Smooth muscle cell (in vitro differentiated cells): Measurements from ENCODE around the gene LPIN1. TPM values are rescaled to one million over a fixed set of nuclear protein-coding genes. Genes with fewer than 3 reads are reported as not detected.
"Not testable (repeated sequence)": the region's sequence is repeated elsewhere in the genome, so short reads cannot be mapped to it uniquely, and the experiment has no call there.

Experiments
- DNase-seq: peaks from one replicate; lab custom pipeline; 2025; ENCODE audit not compliant: unreplicated experiment; lab: John Stamatoyannopoulos, UW
- H2AFZ ChIP-seq: fragments of 200-600 bp; sonication (generic); 2 replicates; pipeline ENCODE4 v1.6.0; 2016; ENCODE audit warnings: antibody characterized with exemption, low read depth, mild to moderate bottlenecking
- H3F3A ChIP-seq: fragments of 200-600 bp; sonication (generic); 2 replicates; pipeline ENCODE4 v1.6.0; 2017; ENCODE audit warnings: antibody characterized with exemption, low read depth
- H3K27ac ChIP-seq: fragments of 200-600 bp; sonication (generic); 2 replicates; pipeline ENCODE4 v1.5.1; 2016; ENCODE audit warnings: low read depth, mild to moderate bottlenecking
- H3K27me3 ChIP-seq: fragments of 200-600 bp; sonication (generic); 2 replicates; pipeline ENCODE4 v1.6.1; 2016; ENCODE audit warnings: low read depth, mild to moderate bottlenecking
- H3K36me3 ChIP-seq: fragments of 200-600 bp; sonication (generic); 2 replicates; pipeline ENCODE4 v1.5.1; 2016; ENCODE audit warnings: low read depth
- H3K4me1 ChIP-seq: fragments of 200-600 bp; sonication (generic); 2 replicates; pipeline ENCODE4 v1.5.1; 2016; ENCODE audit warnings: low read depth
- H3K4me2 ChIP-seq: fragments of 200-600 bp; sonication (generic); 2 replicates; pipeline ENCODE4 v1.6.0; 2016; ENCODE audit warnings: mild to moderate bottlenecking
- H3K4me3 ChIP-seq: fragments of 200-600 bp; sonication (generic); 2 replicates; pipeline ENCODE4 v1.5.1; 2016; ENCODE audit warnings: mild to moderate bottlenecking
- H3K79me2 ChIP-seq: fragments of 200-600 bp; sonication (generic); 2 replicates; pipeline ENCODE4 v1.6.0; 2016; ENCODE audit warnings: low read depth, mild to moderate bottlenecking
- H3K9ac ChIP-seq: fragments of 200-600 bp; sonication (generic); 2 replicates; pipeline ENCODE4 v1.6.0; 2016; ENCODE audit warnings: low read depth
- H3K9me3 ChIP-seq: fragments of 200-600 bp; sonication (generic); replicated peaks from 2 replicates; pipeline ENCODE4 v1.5.1; 2016; ENCODE audit warnings: low read depth
- H4K20me1 ChIP-seq: fragments of 200-600 bp; sonication (generic); 2 replicates; pipeline ENCODE4 v1.6.0; 2016; ENCODE audit warnings: low read depth
- CTCF ChIP-seq: fragments of 200-600 bp; sonication (generic); IDR thresholded peaks from 2 replicates; pipeline ENCODE4 v1.5.1; 2017; ENCODE audit warnings: borderline replicate concordance, mild to moderate bottlenecking, antibody characterized with exemption; ENCODE audit not compliant: insufficient read depth, poor library complexity, severe bottlenecking
- WGBS: methylation state at CpG from one replicate; pipeline ENCODE4 v1.1.7; 2016; ENCODE audit warnings: low lambda C conversion rate; 5-methylcytosine and 5-hydroxymethylcytosine counted together
- polyA plus RNA-seq: library from polyadenylated mRNA; unstranded; fragments of >200 nt; fragmentation: Nextera tagmentation; extraction: Ambion mirVana; gene quantifications from 2 replicates; pipeline ENCODE4 v1.2.1, GENCODE V29; 2016
- total RNA-seq: library from RNA; depleted of rRNA; stranded (reverse); fragments of >200 nt; gene quantifications from 2 replicates; pipeline ENCODE4 v1.2.3, GENCODE V29; 2014

Gene LPIN1
- total and polyA plus RNA-seq, 2 experiments from 2014 or later = 13.8 to 17.9 TPM

GRCh38 chr2:11819235-11819729 lies 72.8 kb downstream of the LPIN1 start:
- Histone ChIP-seq H3K9me3 (no peaks in the 10 kb centered on the region), H2AFZ (no peak overlapping the region), H3K4me3 (no peak overlapping the region), H3K9ac (peak overlapping the region; percentile 8), H4K20me1 (no peaks in the 10 kb centered on the region), H3K4me2 (peak overlapping the region; percentile 16), H3K27me3 (no peaks in the 10 kb centered on the region), H3K79me2 (no peaks in the 10 kb centered on the region), H3K4me1 (peaks cover 4% of the 10 kb centered on the region), H3F3A (peaks cover 20% of the 10 kb centered on the region), H3K27ac (peak overlapping the region; percentile 34), H3K36me3 (no peaks in the 10 kb centered on the region)
- WGBS = 15% methylated on average over 5 of the region's 5 CpGs
- no peak for DNase-seq
- TF ChIP-seq CTCF = no peak

- peak overlapping the region; percentile 34 for H3K27ac ChIP-seq
- WGBS = 66% methylated on average over 2 of the region's 2 CpGs
- DNase-seq = no peak
- H3K4me3 ChIP-seq = no peak overlapping the region
- no peaks in the 10 kb centered on the region for H3K36me3 ChIP-seq
- H3K4me2 ChIP-seq = peak overlapping the region; percentile 24
- no peaks in the 10 kb centered on the region for H4K20me1 ChIP-seq
- peaks cover 20% of the 10 kb centered on the region for H3F3A ChIP-seq
- no peaks in the 10 kb centered on the region for H3K27me3 ChIP-seq
- no peaks in the 10 kb centered on the region for H3K9me3 ChIP-seq
- no peak for TF ChIP-seq CTCF
- H3K9ac ChIP-seq = no peak overlapping the region
- no peaks in the 10 kb centered on the region for H3K79me2 ChIP-seq
- peaks cover 4% of the 10 kb centered on the region for H3K4me1 ChIP-seq
- H2AFZ ChIP-seq = no peak overlapping the region
Measured at GRCh38 chr2:11820650-11821049, 74.2 kb downstream of the LPIN1 start.

- H3F3A ChIP-seq = peaks cover 20% of the 10 kb centered on the region
- TF ChIP-seq CTCF = no peak
- H3K9me3 ChIP-seq = no peaks in the 10 kb centered on the region
- no peaks in the 10 kb centered on the region for H4K20me1 ChIP-seq
- H2AFZ ChIP-seq = no peak overlapping the region
- H3K36me3 ChIP-seq = no peaks in the 10 kb centered on the region
- H3K27ac ChIP-seq = no peak overlapping the region
- H3K27me3 ChIP-seq = no peaks in the 10 kb centered on the region
- no peaks in the 10 kb centered on the region for H3K79me2 ChIP-seq
- no peak overlapping the region for H3K4me3 ChIP-seq
- peak overlapping the region; percentile 26 for H3K4me2 ChIP-seq
- no peak overlapping the region for H3K9ac ChIP-seq
- 99% methylated on average over 3 of the region's 3 CpGs for WGBS
- DNase-seq = no peak
- H3K4me1 ChIP-seq = peaks cover 4% of the 10 kb centered on the region
Measured at GRCh38 chr2:11821705-11822104, 75.3 kb downstream of the LPIN1 start.

GRCh38 chr2:11822359-11822745 lies 75.9 kb downstream of the LPIN1 start:
- not testable (repeated sequence) for H2AFZ ChIP-seq, DNase-seq, H3K9me3 ChIP-seq, H3K4me3 ChIP-seq, H4K20me1 ChIP-seq, H3K9ac ChIP-seq, H3K27me3 ChIP-seq, H3K79me2 ChIP-seq, H3K4me1 ChIP-seq, H3K36me3 ChIP-seq, H3K27ac ChIP-seq
- H3F3A ChIP-seq = peaks cover 20% of the 10 kb centered on the region
- 87% methylated on average over 4 of the region's 4 CpGs for WGBS
- peak overlapping the region; percentile 75 for H3K4me2 ChIP-seq
